HepG2 (cell line): ENCODE results near the gene PCNT. TPM values are rescaled to one million over a fixed set of nuclear protein-coding genes. Genes with fewer than 3 reads are reported as not detected.

Source experiments
- ATAC-seq: fragments of 200-7000 bp; cut with Tn5 transposase; 3 replicates; pipeline ENCODE4 v1.9.1; 2020; ENCODE audit warnings: mild to moderate bottlenecking, moderate library complexity
- BruUV-seq: library from RNA; stranded (reverse); fragments of 400-500 nt; replicated peaks from 2 replicates; lab custom pipeline; 2021; lab: Mats Ljungman, UMichigan
- CTCF ChIA-PET: fragments of 300-600 bp; formaldehyde crosslinking; extraction: SDS; loops from one replicate; lab custom pipeline; 2021; ENCODE audit warnings: low total read pairs, inconsistent platforms, low intra/inter-chr PET ratio; lab: Yijun Ruan, JAX
- POLR2A ChIA-PET: fragments of 350-600 bp; sonication (Branson Sonifier 250); formaldehyde crosslinking; loops from one replicate; lab custom pipeline; 2020; ENCODE audit warnings: antibody characterized with exemption, inconsistent platforms; lab: Yijun Ruan, JAX
- DNase-seq: peaks from one replicate; pipeline ENCODE4 v3.0.0-alpha.2; 2015; ENCODE audit warnings: low spot score
- FAIRE-seq: peaks from 3 replicates; lab custom pipeline; 2011; peaks lifted over from hg19 to GRCh38; lab: Jason Lieb, UNC
- H2AFZ ChIP-seq: one replicate; pipeline ENCODE4 v1.6.1; 2011; ENCODE audit warnings: low read length, inconsistent platforms
- H3K27ac ChIP-seq: fragments of 300-600 bp; 3 replicates; pipeline ENCODE4 v1.8.0; 2011; ENCODE audit warnings: mixed run types, mild to moderate bottlenecking, mixed read lengths, low read length, inconsistent platforms; ENCODE audit not compliant: insufficient read depth; ENCODE audit errors: extremely low read length
- H3K27me3 ChIP-seq, 2 experiments: fragments of 200-600 bp in 1 of 2; 2 replicates in 1 of 2; 3 replicates in 1 of 2; pipeline versions ENCODE4 v1.6.0 to v1.8.0; 2011; ENCODE audit warnings: low read length in 2 of 2, mild to moderate bottlenecking in 2 of 2, moderate library complexity in 2 of 2, inconsistent platforms in 1 of 2; ENCODE audit not compliant: insufficient read depth in 2 of 2, control insufficient read depth in 1 of 2
- H3K36me3 ChIP-seq, 2 experiments: fragments of 200-600 bp in 1 of 2; replicated peaks in 1 of 2; 2 replicates in 1 of 2; 3 replicates in 1 of 2; pipeline versions ENCODE4 v1.5.1 to v1.8.0; 2011; ENCODE audit warnings: low read length in 2 of 2, inconsistent platforms in 1 of 2; ENCODE audit not compliant: insufficient read depth in 2 of 2, control insufficient read depth in 1 of 2
- H3K4me1 ChIP-seq: 2 replicates; pipeline ENCODE4 v1.5.1; 2012; ENCODE audit warnings: low read length, inconsistent platforms; ENCODE audit not compliant: insufficient read depth
- H3K4me2 ChIP-seq: 2 replicates; pipeline ENCODE4 v1.6.0; 2011; ENCODE audit warnings: low read depth, low read length, inconsistent platforms
- H3K4me3 ChIP-seq, 3 experiments: fragments of 200-600 bp in 1 of 3; sonication (generic), shearing (Covaris generic) in 1 of 3; replicated peaks in 1 of 3; 2 replicates each; pipeline ENCODE4 v1.5.1; 2011 to 2016; ENCODE audit warnings: low read length in 3 of 3, inconsistent platforms in 2 of 3, low read depth in 2 of 3, mild to moderate bottlenecking in 2 of 3, control low read depth in 1 of 3, mixed read lengths in 1 of 3; ENCODE audit not compliant: insufficient read depth in 1 of 3
- H3K79me2 ChIP-seq: one replicate; pipeline ENCODE4 v1.6.1; 2011; ENCODE audit warnings: low read length, inconsistent platforms; ENCODE audit not compliant: insufficient read depth
- H3K9ac ChIP-seq: 2 replicates; pipeline ENCODE4 v1.6.0; 2011; ENCODE audit warnings: mild to moderate bottlenecking, low read depth, low read length, inconsistent platforms; ENCODE audit not compliant: insufficient read depth
- H3K9me3 ChIP-seq: 2 replicates; pipeline ENCODE4 v1.5.1; 2012; ENCODE audit warnings: mild to moderate bottlenecking, low read length
- H4K20me1 ChIP-seq: 2 replicates; pipeline ENCODE4 v1.6.0; 2011; ENCODE audit warnings: inconsistent platforms, mild to moderate bottlenecking, low read length, moderate library complexity; ENCODE audit not compliant: insufficient read depth
- AGO2 ChIP-seq: fragments of 200-400 bp; formaldehyde crosslinking; optimal IDR thresholded peaks from 2 replicates; pipeline ENCODE3; 2017; ENCODE audit warnings: mild to moderate bottlenecking, low read depth, low read length, moderate library complexity
- ETV6 ChIP-seq: sonication (generic); formaldehyde crosslinking; conservative IDR thresholded peaks from 2 replicates; pipeline ENCODE4 v1.4.0; 2020; ENCODE audit warnings: missing genetic modification reagents
- HNRNPK ChIP-seq: fragments of 200-400 bp; formaldehyde crosslinking; IDR thresholded peaks from 2 replicates; pipeline ENCODE4 v1.6.1; 2018; ENCODE audit warnings: low read length, low read depth, moderate library complexity, mild to moderate bottlenecking; ENCODE audit not compliant: poor library complexity, severe bottlenecking
- KLF16 ChIP-seq, 2 experiments: sonication (generic) in 1 of 2; formaldehyde crosslinking in 1 of 2; IDR thresholded peaks; 2 replicates each; pipeline versions ENCODE4 v1.6.1 to v1.8.0; 2016 to 2023; ENCODE audit warnings: missing genetic modification reagents in 2 of 2, missing compliant biosample characterization in 1 of 2
- PHB2 ChIP-seq: fragments of 450-650 bp; IDR thresholded peaks from 2 replicates; pipeline ENCODE4 v1.6.1; 2018; ENCODE audit not compliant: partially characterized antibody
- ZNF496 ChIP-seq: sonication (generic); formaldehyde crosslinking; IDR thresholded peaks from 2 replicates; pipeline ENCODE4 v1.8.1; 2023; ENCODE audit warnings: mild to moderate bottlenecking, moderate library complexity, missing genetic modification reagents; ENCODE audit not compliant: insufficient replicate concordance
- ZNF598 ChIP-seq: sonication (generic); formaldehyde crosslinking; IDR thresholded peaks from 2 replicates; pipeline ENCODE4 v1.5.1; 2020; ENCODE audit warnings: mild to moderate bottlenecking, missing genetic modification reagents, borderline replicate concordance
- ZNF629 ChIP-seq: sonication (generic); formaldehyde crosslinking; conservative IDR thresholded peaks from 2 replicates; pipeline ENCODE4 v1.5.0; 2020; ENCODE audit warnings: missing genetic modification reagents
- ZNF772 ChIP-seq: sonication (generic); formaldehyde crosslinking; IDR thresholded peaks from 2 replicates; pipeline ENCODE4 v1.5.0; 2020; ENCODE audit warnings: mild to moderate bottlenecking, missing genetic modification reagents
- ZNF790 ChIP-seq: sonication (generic); formaldehyde crosslinking; IDR thresholded peaks from 2 replicates; pipeline ENCODE4 v1.8.0; 2022; ENCODE audit warnings: missing genetic modification reagents, mild to moderate bottlenecking, borderline replicate concordance
- ZNF878 ChIP-seq: sonication (generic); formaldehyde crosslinking; IDR thresholded peaks from 2 replicates; pipeline ENCODE4 v1.8.1; 2023; ENCODE audit warnings: mild to moderate bottlenecking, missing genetic modification reagents, moderate library complexity
- WGBS: methylation state at CpG from one replicate; pipeline ENCODE4 v1.1.6; 2017; ENCODE audit warnings: low lambda C conversion rate; 5-methylcytosine and 5-hydroxymethylcytosine counted together
- in situ Hi-C: cut with HindIII; loops from 2 replicates; pipeline ENCODE4 v1.10.0; 2017; ENCODE audit warnings: low pct_unique_long_range_greater_than_20kb; ENCODE audit not compliant: extremely low pct_ligation_motif_present
- intact Hi-C: fragments of 100-400 bp; cut with micrococcal nuclease; formaldehyde crosslinking; loops from one replicate; pipeline ENCODE4 v1.10.0; 2022; ENCODE audit not compliant: unreplicated experiment
- polyA plus RNA-seq, 8 experiments: library from polyadenylated mRNA; depleted of rRNA in 3 of 8; stranded (reverse) in 7 of 8; unstranded in 1 of 8; fragments of >200 nt; fragmentation: Illumina TruSeq in 4 of 8; extraction: Trizol in 4 of 8; gene quantifications; 2 replicates each; pipeline versions ENCODE4 v1.2.1 to v1.2.3, GENCODE V29; 2011 to 2016; ENCODE audit warnings: low read depth in 4 of 8, missing spikeins in 1 of 8, mixed read lengths in 1 of 8; ENCODE audit not compliant: insufficient read depth in 1 of 8
- total RNA-seq, 5 experiments: library from RNA; depleted of rRNA; stranded (reverse); fragments of >200 nt; fragmentation: Illumina TruSeq; extraction: Trizol; gene quantifications; 2 replicates each; pipeline ENCODE4 v1.2.3, GENCODE V29; 2016; ENCODE audit warnings: low read depth in 1 of 5
- TF ChIP-seq, protein P1 (sequence below): sonication (generic); formaldehyde crosslinking; conservative IDR thresholded peaks from 2 replicates; pipeline ENCODE4 v1.4.0; 2020; ENCODE audit warnings: mild to moderate bottlenecking, missing genetic modification reagents, moderate library complexity

Gene PCNT
- total and polyA plus RNA-seq, 2 of the 13 experiments (the other 11 are each of a cell fraction or from before 2014, with no cell fraction given) = 5.6 to 12.4 TPM

DNA sequence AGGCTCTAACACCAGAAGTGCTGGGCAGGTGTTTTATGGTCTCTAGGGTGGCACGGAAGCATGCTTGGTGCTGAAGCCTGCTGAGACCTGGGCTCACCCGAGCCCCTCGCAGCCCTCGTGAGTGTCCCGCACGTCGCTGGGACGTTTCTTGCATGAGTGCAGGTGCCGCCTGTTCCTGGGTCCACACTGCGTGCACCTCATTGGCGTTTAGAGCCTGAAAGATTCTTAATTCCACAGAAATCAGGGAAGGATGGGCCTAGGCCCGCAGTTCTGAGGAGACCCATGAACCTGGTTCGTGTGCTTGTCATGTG, 91.0 kb downstream of the PCNT start:
- Histone ChIP-seq H4K20me1 (no peaks in the 10 kb centered on the region), H3K27ac (no peak overlapping the region), H3K27me3 (no peaks in the 10 kb centered on the region), H3K9ac (no peak overlapping the region), H3K4me2 (no peak overlapping the region), H2AFZ (no peak overlapping the region), H3K36me3 (peaks cover 8 to 28% of the 10 kb centered on the region in 2 experiments; a peak in 3 of 5 replicates), H3K4me1 (no peaks in the 10 kb centered on the region), H3K79me2 (no peaks in the 10 kb centered on the region), H3K9me3 (no peaks in the 10 kb centered on the region), H3K4me3 (no peak overlapping the region)
- CTCF ChIA-PET = no interaction called here
- BruUV-seq = no TSS peak
- TF ChIP-seq ZNF629 (CRISPR knock-in tag) (no peak), KLF16 (CRISPR knock-in tag; IDR thresholded peaks at IDR 0.05) (no peak), ZNF496 (CRISPR knock-in tag) (no peak)
- TF ChIP-seq, protein P1, sequence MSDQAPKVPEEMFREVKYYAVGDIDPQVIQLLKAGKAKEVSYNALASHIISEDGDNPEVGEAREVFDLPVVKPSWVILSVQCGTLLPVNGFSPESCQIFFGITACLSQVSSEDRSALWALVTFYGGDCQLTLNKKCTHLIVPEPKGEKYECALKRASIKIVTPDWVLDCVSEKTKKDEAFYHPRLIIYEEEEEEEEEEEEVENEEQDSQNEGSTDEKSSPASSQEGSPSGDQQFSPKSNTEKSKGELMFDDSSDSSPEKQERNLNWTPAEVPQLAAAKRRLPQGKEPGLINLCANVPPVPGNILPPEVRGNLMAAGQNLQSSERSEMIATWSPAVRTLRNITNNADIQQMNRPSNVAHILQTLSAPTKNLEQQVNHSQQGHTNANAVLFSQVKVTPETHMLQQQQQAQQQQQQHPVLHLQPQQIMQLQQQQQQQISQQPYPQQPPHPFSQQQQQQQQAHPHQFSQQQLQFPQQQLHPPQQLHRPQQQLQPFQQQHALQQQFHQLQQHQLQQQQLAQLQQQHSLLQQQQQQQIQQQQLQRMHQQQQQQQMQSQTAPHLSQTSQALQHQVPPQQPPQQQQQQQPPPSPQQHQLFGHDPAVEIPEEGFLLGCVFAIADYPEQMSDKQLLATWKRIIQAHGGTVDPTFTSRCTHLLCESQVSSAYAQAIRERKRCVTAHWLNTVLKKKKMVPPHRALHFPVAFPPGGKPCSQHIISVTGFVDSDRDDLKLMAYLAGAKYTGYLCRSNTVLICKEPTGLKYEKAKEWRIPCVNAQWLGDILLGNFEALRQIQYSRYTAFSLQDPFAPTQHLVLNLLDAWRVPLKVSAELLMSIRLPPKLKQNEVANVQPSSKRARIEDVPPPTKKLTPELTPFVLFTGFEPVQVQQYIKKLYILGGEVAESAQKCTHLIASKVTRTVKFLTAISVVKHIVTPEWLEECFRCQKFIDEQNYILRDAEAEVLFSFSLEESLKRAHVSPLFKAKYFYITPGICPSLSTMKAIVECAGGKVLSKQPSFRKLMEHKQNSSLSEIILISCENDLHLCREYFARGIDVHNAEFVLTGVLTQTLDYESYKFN (CRISPR knock-in tag) = no peak
- intact Hi-C loops (no loop called here), in situ Hi-C loops (no loop called here)
- FAIRE-seq (no peak), ATAC-seq (no peak), DNase-seq (no peak)
- over 99% methylated on average over 13 of the region's 13 CpGs for WGBS
- POLR2A ChIA-PET = no interaction called here

DNA sequence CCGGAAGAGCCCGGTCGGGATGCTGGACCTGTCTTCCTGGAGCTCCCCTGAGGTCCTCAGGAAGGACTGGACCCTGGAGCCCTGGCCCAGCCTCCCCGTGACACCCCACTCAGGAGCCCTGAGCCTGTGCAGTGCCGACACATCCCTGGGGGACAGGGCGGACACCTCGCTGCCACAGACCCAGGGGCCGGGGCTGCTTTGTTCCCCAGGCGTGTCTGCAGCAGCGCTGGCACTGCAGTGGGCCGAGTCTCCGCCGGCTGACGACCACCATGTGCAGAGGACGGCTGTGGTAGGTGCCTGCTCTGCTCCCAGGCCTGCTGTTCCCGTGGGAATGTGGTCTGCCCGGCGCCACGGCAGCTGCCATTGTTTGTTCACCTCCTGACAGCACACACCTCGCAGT, 92.6 kb downstream of the PCNT start:
- Histone ChIP-seq H3K27me3 (no peaks in the 10 kb centered on the region), H4K20me1 (no peaks in the 10 kb centered on the region), H3K4me1 (no peaks in the 10 kb centered on the region), H3K79me2 (no peaks in the 10 kb centered on the region), H2AFZ (no peak overlapping the region), H3K4me2 (no peak overlapping the region), H3K9me3 (no peaks in the 10 kb centered on the region), H3K9ac (no peak overlapping the region), H3K27ac (no peak overlapping the region), H3K36me3 (peaks cover 8 to 24% of the 10 kb centered on the region in 2 experiments; a peak in 3 of 5 replicates), H3K4me3 (no peak overlapping the region)
- BruUV-seq = no TSS peak
- DNase-seq (no peak), ATAC-seq (no peak), FAIRE-seq (no peak)
- POLR2A ChIA-PET = no interaction called here
- WGBS = 97% methylated on average over 5 of the region's 20 CpGs
- TF ChIP-seq ZNF598 (CRISPR knock-in tag) (no peak), ZNF790 (no peak), AGO2 (peak; percentile 44), ZNF772 (CRISPR knock-in tag) (no peak), HNRNPK (no peak), PHB2 (no peak), ZNF878 (no peak), ETV6 (CRISPR knock-in tag) (no peak)
- in situ Hi-C loops (no loop called here), intact Hi-C loops (no loop called here)
- CTCF ChIA-PET = no interaction called here
